Activated CD4-positive, alpha-beta memory T cell treated with anti-CD3 and anti-CD28 coated beads, Interleukin-2, amount 10 ng/mL, durations not matched to agents 7 days and 5 days (primary cell): ENCODE measurements around the gene RABL3. TPM values are rescaled to one million over a fixed set of nuclear protein-coding genes. Genes with fewer than 3 reads are reported as not detected.

Experiments
- CTCF ChIA-PET: fragments of 350-600 bp; sonication (Branson Sonifier 250); formaldehyde crosslinking; loops from one replicate; lab custom pipeline; 2021; ENCODE audit warnings: antibody characterized with exemption, inconsistent platforms; lab: Charles Lee
- POLR2A ChIA-PET: fragments of 350-600 bp; sonication (Branson Sonifier 250); formaldehyde crosslinking; loops from one replicate; lab custom pipeline; 2021; ENCODE audit warnings: antibody characterized with exemption; lab: Charles Lee
- DNase-seq: peaks from one replicate; pipeline ENCODE4 v3.0.0-alpha.2; 2020
- H3K27ac Mint-ChIP-seq: one replicate; pipeline ENCODE4 v1.8.0; 2021; ENCODE audit warnings: mild to moderate bottlenecking, mixed read lengths
- H3K27me3 Mint-ChIP-seq: one replicate; pipeline ENCODE4 v1.8.0; 2021; ENCODE audit warnings: mixed read lengths
- H3K36me3 Mint-ChIP-seq: one replicate; pipeline ENCODE4 v1.8.0; 2021; ENCODE audit warnings: low read depth, mixed read lengths
- H3K4me1 Mint-ChIP-seq: one replicate; pipeline ENCODE4 v1.8.0; 2021; ENCODE audit warnings: mixed read lengths
- H3K4me3 Mint-ChIP-seq: one replicate; pipeline ENCODE4 v1.8.0; 2021; ENCODE audit warnings: mild to moderate bottlenecking, mixed read lengths
- H3K9me3 Mint-ChIP-seq: one replicate; pipeline ENCODE4 v1.8.0; 2021; ENCODE audit warnings: mixed read lengths
- total RNA-seq, 2 experiments: library from RNA; stranded (reverse); gene quantifications; one replicate each; pipeline ENCODE4 v1.2.3, GENCODE V29; 2021

RABL3 gene
- total RNA-seq, 2 experiments from 2014 or later, result 22.3 to 24.7 TPM

DNA sequence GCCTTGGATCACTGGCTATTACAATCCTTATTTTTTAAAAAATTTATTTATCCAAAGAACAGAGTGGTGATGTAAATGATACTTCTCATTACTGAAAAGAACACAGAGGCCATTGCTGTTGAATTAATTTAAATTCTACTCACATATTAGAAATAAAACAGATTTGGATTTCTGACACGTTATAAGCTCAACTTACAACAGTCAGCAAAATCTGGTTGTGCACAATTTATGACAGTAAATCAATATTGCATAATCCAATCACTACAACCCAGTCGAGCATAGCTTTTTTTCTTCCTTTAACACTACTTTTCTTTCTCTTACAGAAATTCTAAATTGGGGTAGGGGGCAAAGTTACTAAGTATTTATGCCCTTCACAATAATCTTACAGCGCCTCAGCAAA lies 43.0 kb downstream of the RABL3 start:
- ChIA-PET CTCF (no interaction called here), POLR2A (no interaction called here)
- no peaks in the 10 kb centered on the region for H3K27me3 Mint-ChIP-seq
- peaks cover 7% of the 10 kb centered on the region for H3K9me3 Mint-ChIP-seq
- H3K36me3 Mint-ChIP-seq, result peaks cover 26% of the 10 kb centered on the region
- H3K27ac Mint-ChIP-seq, result no peak overlapping the region
- no peak overlapping the region for H3K4me3 Mint-ChIP-seq
- no peak for DNase-seq
- H3K4me1 Mint-ChIP-seq, result no peaks in the 10 kb centered on the region

DNA sequence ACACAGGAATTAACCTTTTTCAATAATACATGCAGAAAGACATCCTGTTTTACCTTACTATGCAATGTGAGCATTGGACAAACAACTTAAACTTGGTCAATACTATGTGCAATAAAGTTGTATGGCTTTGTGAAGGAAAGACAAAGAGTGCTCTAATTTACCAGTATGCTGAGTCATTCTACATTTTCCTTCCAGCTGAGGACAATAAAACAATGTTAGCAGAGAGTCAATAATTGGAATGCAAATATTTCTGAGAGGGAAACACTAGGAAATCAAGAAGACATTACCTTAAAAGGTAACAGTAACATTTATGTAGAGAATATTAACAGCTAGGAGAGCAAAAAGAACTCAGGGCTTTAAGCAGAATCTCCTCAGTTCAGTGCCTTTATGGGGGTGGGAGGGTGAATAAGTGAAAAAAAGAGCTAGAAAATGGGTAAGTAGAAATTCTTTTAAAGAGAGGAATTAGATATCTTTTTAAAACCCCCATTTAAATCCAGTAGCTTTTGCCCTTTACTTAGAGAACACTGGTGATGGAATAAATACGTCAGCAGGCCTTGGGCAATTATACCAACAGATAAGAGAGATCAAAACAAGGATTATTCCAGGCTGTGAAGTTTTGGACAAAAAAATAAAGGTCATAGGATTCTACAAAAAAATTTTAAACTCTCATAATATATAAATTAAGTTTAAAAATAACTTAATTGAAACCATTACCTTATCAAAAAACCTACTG lies 48.7 kb downstream of the RABL3 start:
- H3K9me3 Mint-ChIP-seq, result no peaks in the 10 kb centered on the region
- H3K4me3 Mint-ChIP-seq, result no peak overlapping the region
- no peak overlapping the region for H3K27ac Mint-ChIP-seq
- no peaks in the 10 kb centered on the region for H3K4me1 Mint-ChIP-seq
- POLR2A ChIA-PET, result no interaction called here
- H3K36me3 Mint-ChIP-seq, result peaks cover 18% of the 10 kb centered on the region
- CTCF ChIA-PET, result no interaction called here
- no peak for DNase-seq
- no peaks in the 10 kb centered on the region for H3K27me3 Mint-ChIP-seq

DNA sequence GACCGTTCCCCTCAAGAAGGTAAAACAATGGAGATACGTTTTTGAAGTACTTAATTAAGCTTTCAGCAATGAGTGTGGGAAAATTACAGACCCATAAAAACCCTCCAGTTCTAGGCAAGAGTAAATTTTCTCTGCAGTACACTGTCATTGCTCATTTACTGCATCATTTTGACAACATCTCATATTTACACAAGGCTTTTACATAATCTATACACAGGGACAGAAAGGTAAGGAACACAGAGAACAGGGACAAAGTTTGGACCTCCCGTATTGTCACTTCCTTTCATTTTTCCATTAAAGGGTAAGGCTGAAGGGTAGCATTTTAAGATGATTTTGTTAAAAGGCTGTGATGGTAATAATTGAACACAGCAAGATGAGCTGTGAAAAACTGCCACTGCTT lies 52.9 kb downstream of the RABL3 start:
- peaks cover 11% of the 10 kb centered on the region for H3K36me3 Mint-ChIP-seq
- no peaks in the 10 kb centered on the region for H3K9me3 Mint-ChIP-seq
- POLR2A ChIA-PET, result no interaction called here
- H3K4me3 Mint-ChIP-seq, result no peak overlapping the region
- DNase-seq, result no peak
- no peaks in the 10 kb centered on the region for H3K27me3 Mint-ChIP-seq
- no peaks in the 10 kb centered on the region for H3K4me1 Mint-ChIP-seq
- H3K27ac Mint-ChIP-seq, result no peak overlapping the region
- CTCF ChIA-PET, result interaction anchor here (1.5 kb wide), 1 partner anchor 10 kb away, joined by 3 read pairs; no protein-coding TSS in a partner anchor

DNA sequence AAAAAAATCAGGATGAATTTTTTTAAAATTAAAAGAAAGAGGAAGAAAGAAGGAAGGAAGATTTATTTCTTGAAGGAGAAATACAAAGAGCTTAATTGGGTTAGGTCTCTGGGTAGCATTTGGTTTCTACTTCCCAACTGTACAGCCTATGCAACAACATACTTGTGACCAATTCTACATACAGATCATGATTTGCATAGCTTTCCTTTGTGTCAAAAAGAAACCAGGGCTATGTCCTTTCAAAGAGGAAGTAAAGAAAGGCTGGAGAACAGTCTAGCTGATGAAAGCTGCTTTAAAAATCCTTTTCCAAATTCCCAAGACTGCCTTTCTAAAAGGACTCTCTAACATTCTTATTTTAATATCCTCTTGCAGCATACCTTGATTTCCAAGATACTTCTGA lies 54.2 kb downstream of the RABL3 start:
- DNase-seq, result no peak
- ChIA-PET POLR2A (no interaction called here), CTCF (interaction anchor here (1.5 kb wide), 1 partner anchor 9 kb away, joined by 3 read pairs; no protein-coding TSS in a partner anchor)
- no peaks in the 10 kb centered on the region for H3K4me1 Mint-ChIP-seq
- no peaks in the 10 kb centered on the region for H3K9me3 Mint-ChIP-seq
- H3K36me3 Mint-ChIP-seq, result peaks cover 8% of the 10 kb centered on the region
- H3K27ac Mint-ChIP-seq, result no peak overlapping the region
- no peak overlapping the region for H3K4me3 Mint-ChIP-seq
- H3K27me3 Mint-ChIP-seq, result no peaks in the 10 kb centered on the region

DNA sequence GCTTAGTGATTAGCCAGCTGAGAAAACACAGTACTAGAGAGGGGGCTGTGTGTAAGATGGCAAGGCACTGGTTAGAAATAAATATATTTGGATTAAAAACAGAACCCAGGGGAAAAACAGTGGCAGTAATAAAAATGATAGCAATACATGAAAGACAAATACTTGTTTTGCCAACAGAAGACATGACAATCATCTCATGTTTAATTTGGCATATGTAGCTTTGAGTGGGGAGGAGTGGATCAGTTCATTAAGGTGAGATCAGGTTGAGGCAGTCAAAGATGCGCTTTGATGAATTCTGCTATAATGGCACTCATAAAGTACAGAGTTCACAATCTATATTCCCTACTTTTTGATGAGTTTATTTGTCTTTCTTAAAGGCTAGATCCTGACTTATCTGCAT lies 56.9 kb downstream of the RABL3 start:
- Mint-ChIP-seq H3K4me3 (no peak overlapping the region), H3K27ac (no peak overlapping the region), H3K27me3 (no peaks in the 10 kb centered on the region), H3K9me3 (no peaks in the 10 kb centered on the region), H3K36me3 (peaks cover 3% of the 10 kb centered on the region), H3K4me1 (no peaks in the 10 kb centered on the region)
- ChIA-PET POLR2A (no interaction called here), CTCF (no interaction called here)
- no peak for DNase-seq

DNA sequence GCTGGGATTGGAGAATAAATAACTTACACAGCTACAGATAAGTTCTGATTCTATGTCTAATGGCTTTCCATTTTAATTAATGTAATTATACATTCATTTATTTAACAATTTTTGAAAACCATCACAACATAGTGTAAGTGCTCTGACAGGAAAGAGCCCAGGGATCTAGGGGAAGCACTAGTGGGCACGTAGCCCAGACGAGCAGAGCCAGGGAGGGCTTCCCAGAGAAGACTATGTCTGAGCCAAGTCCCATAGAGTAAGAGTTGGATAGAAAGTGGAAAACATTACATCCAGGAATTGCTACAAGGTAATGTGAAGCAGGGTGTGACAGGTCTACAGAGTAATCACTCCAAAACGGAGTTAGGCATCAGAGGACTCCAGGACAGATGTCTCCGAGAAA lies 57.4 kb downstream of the RABL3 start:
- Mint-ChIP-seq H3K27me3 (no peaks in the 10 kb centered on the region), H3K4me3 (no peak overlapping the region), H3K9me3 (no peaks in the 10 kb centered on the region), H3K27ac (no peak overlapping the region), H3K4me1 (no peaks in the 10 kb centered on the region), H3K36me3 (peaks cover 3% of the 10 kb centered on the region)
- DNase-seq, result no peak
- ChIA-PET CTCF (no interaction called here), POLR2A (no interaction called here)

DNA sequence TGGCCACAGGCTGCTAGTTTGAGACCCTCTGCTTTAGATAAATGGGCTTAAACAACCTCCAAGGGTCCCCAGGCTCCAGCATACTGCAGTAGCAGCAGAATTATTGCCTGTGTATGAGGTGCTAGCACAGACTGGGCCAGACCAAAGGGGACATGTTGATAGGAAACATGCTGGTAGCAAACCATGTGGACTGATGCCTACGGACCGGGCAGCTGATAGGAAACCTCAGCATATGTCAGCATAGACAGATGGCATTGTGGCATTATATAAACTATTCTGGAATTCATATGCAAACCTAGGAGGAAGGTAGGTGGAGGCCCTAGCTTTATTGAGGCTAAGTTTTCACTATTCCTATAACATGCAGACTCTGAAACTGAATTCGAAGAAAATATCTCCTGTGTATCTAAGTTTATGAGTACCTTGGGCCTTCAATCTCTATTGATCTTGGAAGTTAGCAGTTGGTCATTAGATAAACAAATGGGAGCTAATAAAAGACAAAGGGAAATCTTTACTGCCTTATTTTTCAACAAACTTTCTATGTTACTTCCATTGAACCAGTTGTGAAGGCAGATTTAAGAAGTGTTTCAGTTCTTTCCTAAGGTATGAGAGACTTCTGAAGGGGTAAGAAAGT lies 58.5 kb downstream of the RABL3 start:
- Mint-ChIP-seq H3K4me3 (no peak overlapping the region), H3K9me3 (no peaks in the 10 kb centered on the region), H3K36me3 (no peaks in the 10 kb centered on the region), H3K27me3 (no peaks in the 10 kb centered on the region), H3K27ac (no peak overlapping the region), H3K4me1 (peaks cover 1% of the 10 kb centered on the region)
- no peak for DNase-seq
- ChIA-PET POLR2A (no interaction called here), CTCF (no interaction called here)

DNA sequence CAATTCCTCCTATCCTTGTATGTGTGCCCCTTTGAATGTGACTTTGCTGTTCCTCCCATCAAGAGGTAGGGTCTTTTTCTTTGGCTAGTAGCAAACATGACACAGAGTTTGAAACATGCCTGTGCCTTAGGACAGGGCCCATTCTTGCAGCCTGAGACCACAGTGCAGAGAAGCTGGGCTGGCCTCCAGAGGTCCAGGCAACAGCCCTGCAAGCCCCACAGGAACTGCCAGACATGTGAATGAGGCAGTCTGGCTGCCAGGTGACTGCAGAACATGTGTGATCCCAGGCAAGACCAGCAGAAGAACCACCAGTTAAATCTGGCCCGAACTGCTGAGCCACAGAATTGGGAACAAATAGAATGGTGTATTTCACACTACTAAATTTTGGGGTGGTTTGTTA lies 59.1 kb downstream of the RABL3 start:
- H3K27me3 Mint-ChIP-seq, result no peaks in the 10 kb centered on the region

DNA sequence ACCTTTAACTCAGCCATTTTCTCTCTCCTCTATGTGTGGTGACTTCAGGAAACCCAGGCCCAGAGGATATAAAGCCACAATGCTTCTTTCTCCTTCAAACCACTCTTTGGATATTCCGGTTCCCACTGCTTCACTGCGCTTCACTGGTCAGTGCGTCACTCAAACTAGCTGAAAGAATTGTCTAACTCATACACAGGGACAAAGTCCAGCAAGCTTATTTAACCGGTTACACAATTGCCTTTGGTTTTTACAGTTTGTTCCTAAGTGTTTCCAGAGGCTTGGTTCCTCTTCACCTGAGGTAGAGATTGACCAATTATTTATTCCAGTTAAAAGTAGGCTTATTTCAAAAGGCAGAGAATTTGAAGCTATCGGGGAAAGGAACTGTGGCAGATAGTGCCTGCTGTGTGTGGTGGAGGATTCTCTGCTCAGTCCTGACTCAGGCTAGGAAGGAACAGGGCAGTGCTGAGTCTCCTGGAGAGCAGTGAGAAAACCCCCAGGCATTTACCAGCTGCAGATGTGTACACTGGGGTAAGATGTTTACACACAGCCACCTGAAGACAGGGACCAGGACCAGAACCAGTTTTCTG lies 60.1 kb downstream of the RABL3 start, which contains the start of gene HGD:
TSS of gene HGD (minus strand) at position 145 of the 587 bp plus-strand sequence. CDS start at position 17, 128 bp downstream.
- POLR2A ChIA-PET, result no interaction called here

More for the DNA sequence above, 59.1 kb downstream of the RABL3 start:
- DNase-seq, result no peak
- ChIA-PET POLR2A (no interaction called here), CTCF (no interaction called here)
- Mint-ChIP-seq H3K36me3 (no peaks in the 10 kb centered on the region), H3K4me1 (peaks cover 5% of the 10 kb centered on the region), H3K27ac (no peak overlapping the region), H3K9me3 (no peaks in the 10 kb centered on the region), H3K4me3 (no peak overlapping the region)

DNA sequence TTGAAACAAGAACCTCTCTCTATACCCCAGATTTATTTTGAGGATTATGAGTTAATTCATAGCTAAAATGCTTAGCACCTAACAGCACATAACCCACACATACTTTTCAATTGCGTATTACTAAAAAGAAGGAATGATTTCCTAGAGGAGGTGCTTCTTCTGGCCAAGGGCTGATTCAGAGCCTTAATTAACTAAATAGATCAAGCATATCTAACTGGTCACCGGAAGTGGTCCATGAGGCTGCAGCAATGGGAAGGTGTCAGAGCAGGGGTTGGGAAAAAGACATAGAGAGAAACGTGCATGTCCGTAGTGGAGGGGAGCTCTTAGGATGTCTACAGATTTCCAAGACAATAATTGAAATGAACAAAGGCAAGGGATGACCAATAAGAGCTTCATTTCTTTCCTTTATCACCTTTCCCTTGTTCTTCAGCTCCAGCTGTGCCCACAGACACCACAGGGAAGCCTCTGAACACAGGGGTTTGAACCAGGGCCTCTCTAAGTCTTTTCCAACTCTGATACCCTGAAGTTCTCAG lies 60.7 kb downstream of the RABL3 start:
- H3K27ac Mint-ChIP-seq, result no peak overlapping the region
- CTCF ChIA-PET, result no interaction called here
- H3K27me3 Mint-ChIP-seq, result no peaks in the 10 kb centered on the region
- DNase-seq, result no peak
- H3K4me1 Mint-ChIP-seq, result peaks cover 5% of the 10 kb centered on the region
- no peaks in the 10 kb centered on the region for H3K36me3 Mint-ChIP-seq
- POLR2A ChIA-PET, result no interaction called here
- peaks cover 2% of the 10 kb centered on the region for H3K9me3 Mint-ChIP-seq
- H3K4me3 Mint-ChIP-seq, result no peak overlapping the region

More for the DNA sequence above, 60.1 kb downstream of the RABL3 start, which contains the start of gene HGD:
- no peak within 1 kb of the TSS for H3K4me3 Mint-ChIP-seq
- CTCF ChIA-PET, result no interaction called here
- no peaks in the 10 kb centered on the region for H3K36me3 Mint-ChIP-seq
- H3K27ac Mint-ChIP-seq, result no peak within 1 kb of the TSS
- peaks cover 5% of the 10 kb centered on the region for H3K4me1 Mint-ChIP-seq
- no peaks in the 10 kb centered on the region for H3K27me3 Mint-ChIP-seq
- no peak for DNase-seq
- peaks cover 2% of the 10 kb centered on the region for H3K9me3 Mint-ChIP-seq

DNA sequence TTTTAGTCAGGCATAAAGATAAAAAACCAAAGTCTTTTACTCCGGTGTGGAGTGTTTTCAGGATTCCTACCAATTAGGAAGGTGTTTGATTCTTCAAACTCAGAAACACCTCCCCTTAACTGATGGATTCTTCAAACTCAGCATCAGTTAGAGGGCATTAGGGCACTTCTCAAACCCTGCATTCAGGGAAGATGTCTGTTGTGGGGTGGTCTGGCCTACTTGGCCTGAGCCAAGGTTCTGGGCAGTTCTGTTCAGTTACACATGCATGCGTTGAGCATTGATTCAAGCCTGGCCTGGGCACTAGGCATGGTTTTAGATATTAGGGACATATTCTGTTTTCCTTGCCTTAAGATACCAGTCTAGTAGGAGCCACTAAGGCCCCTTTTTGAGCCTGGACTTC lies 61.3 kb downstream of the RABL3 start:
- no peak for DNase-seq
- Mint-ChIP-seq H3K4me3 (no peak overlapping the region), H3K27me3 (no peaks in the 10 kb centered on the region), H3K36me3 (no peaks in the 10 kb centered on the region), H3K4me1 (peaks cover 5% of the 10 kb centered on the region), H3K27ac (no peak overlapping the region), H3K9me3 (peaks cover 2% of the 10 kb centered on the region)
- POLR2A ChIA-PET, result no interaction called here
- CTCF ChIA-PET, result no interaction called here

DNA sequence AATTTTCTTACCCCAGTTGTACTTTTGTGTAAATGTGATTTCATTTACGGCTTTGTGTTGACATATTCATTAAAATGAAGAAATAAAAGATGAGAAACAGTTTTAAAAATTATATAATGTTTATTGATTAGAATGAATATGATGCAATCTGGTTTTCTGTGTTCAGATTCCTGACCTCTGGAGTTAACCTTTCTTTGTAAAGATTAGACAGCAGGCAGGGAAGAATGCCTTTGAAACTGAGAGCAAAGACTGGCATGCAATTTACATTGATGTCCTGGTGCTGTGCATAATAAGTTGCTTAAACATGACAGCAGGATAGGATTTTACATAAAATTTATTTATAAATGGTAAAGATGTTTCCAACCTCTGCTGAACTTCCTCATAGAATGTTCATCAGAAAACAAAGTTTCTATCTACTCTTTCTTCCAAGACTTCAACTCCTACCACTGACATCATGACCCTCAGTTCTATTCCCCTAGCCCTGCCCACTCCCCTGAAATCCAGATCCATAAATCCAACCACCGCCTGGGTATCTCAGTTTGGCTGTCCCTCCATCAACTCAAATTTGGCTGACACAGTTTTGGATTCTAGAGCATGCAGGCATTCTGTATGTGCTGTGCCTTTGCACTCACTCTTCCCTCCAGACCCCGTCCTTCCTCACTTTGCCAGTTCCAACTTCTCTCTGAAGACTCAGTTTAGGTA lies 62.0 kb downstream of the RABL3 start:
- Mint-ChIP-seq H3K27me3 (no peaks in the 10 kb centered on the region), H3K27ac (no peak overlapping the region), H3K4me3 (no peak overlapping the region), H3K4me1 (peaks cover 5% of the 10 kb centered on the region), H3K9me3 (peaks cover 2% of the 10 kb centered on the region), H3K36me3 (no peaks in the 10 kb centered on the region)
- ChIA-PET POLR2A (no interaction called here), CTCF (no interaction called here)
- DNase-seq, result no peak

DNA sequence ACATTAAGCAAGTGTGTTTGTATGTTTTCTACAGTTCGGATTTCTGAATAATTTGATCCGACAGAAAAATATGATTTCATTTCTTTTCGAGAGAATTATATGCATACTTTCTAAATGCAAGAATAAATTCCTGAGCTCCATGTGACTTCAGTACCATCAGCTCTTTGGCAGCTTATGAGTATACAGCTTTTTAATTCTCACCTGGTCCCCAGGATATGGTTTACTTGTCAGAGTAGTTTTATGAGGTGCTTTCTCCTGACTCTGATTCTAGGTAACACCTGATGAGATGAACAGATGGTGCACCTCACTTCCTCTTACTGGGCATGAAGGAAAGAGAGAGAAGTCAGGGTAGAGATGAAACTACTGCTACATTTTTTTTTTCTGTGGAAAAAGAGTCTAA lies 63.3 kb downstream of the RABL3 start:
- peaks cover 5% of the 10 kb centered on the region for H3K4me1 Mint-ChIP-seq
- H3K36me3 Mint-ChIP-seq, result no peaks in the 10 kb centered on the region
- ChIA-PET CTCF (interaction anchor here (1.4 kb wide), 1 partner anchor 10 kb away, joined by 3 read pairs; no protein-coding TSS in a partner anchor), POLR2A (interaction anchor here (0.9 to 1.5 kb wide), 2 partner anchors 63 to 83 kb away, joined by 3 read pairs; partner anchors contain the start of genes GTF2E1, NDUFB4 and RABL3)
- no peak for DNase-seq
- H3K27me3 Mint-ChIP-seq, result no peaks in the 10 kb centered on the region
- H3K27ac Mint-ChIP-seq, result no peak overlapping the region
- H3K9me3 Mint-ChIP-seq, result peaks cover 2% of the 10 kb centered on the region
- H3K4me3 Mint-ChIP-seq, result no peak overlapping the region
